Pericardium fibroblast (primary cell): ENCODE results near the gene CTAGE9. TPM values are rescaled to one million over a fixed set of nuclear protein-coding genes. Genes with fewer than 3 reads are reported as not detected.

Experiments used
- total RNA-seq: library from RNA; depleted of rRNA; stranded (reverse); fragments of >200 nt; gene quantifications from 2 replicates; pipeline ENCODE4 v1.2.3, GENCODE V29; 2015

Gene CTAGE9, protein sequence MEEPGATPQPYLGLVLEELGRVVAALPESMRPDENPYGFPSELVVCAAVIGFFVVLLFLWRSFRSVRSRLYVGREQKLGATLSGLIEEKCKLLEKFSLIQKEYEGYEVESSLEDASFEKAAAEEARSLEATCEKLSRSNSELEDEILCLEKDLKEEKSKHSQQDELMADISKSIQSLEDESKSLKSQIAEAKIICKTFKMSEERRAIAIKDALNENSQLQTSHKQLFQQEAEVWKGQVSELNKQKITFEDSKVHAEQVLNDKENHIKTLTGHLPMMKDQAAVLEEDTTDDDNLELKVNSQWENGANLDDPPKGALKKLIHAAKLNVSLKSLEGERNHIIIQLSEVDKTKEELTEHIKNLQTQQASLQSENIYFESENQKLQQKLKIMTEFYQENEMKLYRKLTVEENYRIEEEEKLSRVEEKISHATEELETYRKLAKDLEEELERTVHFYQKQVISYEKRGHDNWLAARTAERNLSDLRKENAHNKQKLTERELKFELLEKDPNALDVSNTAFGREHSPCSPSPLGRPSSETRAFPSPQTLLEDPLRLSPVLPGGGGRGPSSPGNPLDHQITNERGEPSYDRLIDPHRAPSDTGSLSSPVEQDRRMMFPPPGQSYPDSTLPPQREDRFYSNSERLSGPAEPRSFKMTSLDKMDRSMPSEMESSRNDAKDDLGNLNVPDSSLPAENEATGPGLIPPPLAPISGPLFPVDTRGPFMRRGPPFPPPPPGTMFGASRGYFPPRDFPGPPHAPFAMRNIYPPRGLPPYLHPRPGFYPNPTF
- not detected in 2 replicates for total RNA-seq

GRCh38 chr6:131710917-131711316 is at the start of gene CTAGE9:
Gene CTAGE9 (minus strand): TSS chr6:131711017. CDS start chr6:131711017, 0 bp downstream.

Other genes starting within 250 kb of the CTAGE9 start
- not detected in 2 replicates for gene ARG1, start 137.8 kb downstream of the CTAGE9 start, total RNA-seq
- 13.2 and 15.2 TPM in 2 replicates for gene MED23, start 82.8 kb downstream of the CTAGE9 start, total RNA-seq
- gene ENPP3, start 73.7 kb downstream of the CTAGE9 start, total RNA-seq: not detected in 2 replicates
- 0.70 TPM in 1 of 2 replicates, not detected in the other for gene OR2A4, start 9.6 kb downstream of the CTAGE9 start, total RNA-seq
- gene ENPP1, start 97.0 kb upstream of the CTAGE9 start, total RNA-seq: 1.4 and 5.5 TPM in 2 replicates
- 203 and 665 TPM in 2 replicates for gene CCN2, start 240.4 kb upstream of the CTAGE9 start, total RNA-seq